ENCODE measurements around the gene FBXL16. TPM values are rescaled to one million over a fixed set of nuclear protein-coding genes. Genes with fewer than 3 reads are reported as not detected.
A peak's percentile ranks its signal among the peaks of the same experiment; 100 is the strongest.

FBXL16 gene
- total and polyA plus RNA-seq, 8 donors, result 0.60 to 17.7 (median 2.3) TPM

- intact Hi-C loops (cut with DNase I), result no loop called here
- peak in 3 of 4 donors; percentile 24 to 72 (median 60) for ATAC-seq
- no peak for TF ChIP-seq CTCF (IDR thresholded peaks at IDR 0.05)
- peak in 2 of 6 donors; percentile 60 to 62 for DNase-seq
- H3K9me3 ChIP-seq, result no peaks in the 10 kb centered on the region
- FAIRE-seq, result no peak
- H3K27ac ChIP-seq, result no peak overlapping the region
- H3K27me3 ChIP-seq, result no peaks in the 10 kb centered on the region
- 24 to 27% methylated on average over 39 of the region's 39 CpGs for WGBS, 2 donors
- no peaks in the 10 kb centered on the region for H3K36me3 ChIP-seq
- no peak overlapping the region for H3K4me3 ChIP-seq
- no peaks in the 10 kb centered on the region for H3K4me1 ChIP-seq
These were observed 45.8 kb upstream of the FBXL16 start for GRCh38 chr16:751152-752006.

GRCh38 chr16:750485-750884, 44.9 kb upstream of the FBXL16 start:
- H3K27ac ChIP-seq, result no peak overlapping the region
- H3K9me3 ChIP-seq, result no peaks in the 10 kb centered on the region
- no peaks in the 10 kb centered on the region for H3K27me3 ChIP-seq
- no peak overlapping the region for H3K4me3 ChIP-seq
- no peak for FAIRE-seq
- no peaks in the 10 kb centered on the region for H3K36me3 ChIP-seq
- intact Hi-C loops (cut with DNase I), result no loop called here
- TF ChIP-seq CTCF (IDR thresholded peaks at IDR 0.05), result no peak
- ATAC-seq, result no peak
- DNase-seq, result no peak
- H3K4me1 ChIP-seq, result no peaks in the 10 kb centered on the region
- 48 to 53% methylated on average over 9 of the region's 9 CpGs for WGBS, 2 donors

DNA sequence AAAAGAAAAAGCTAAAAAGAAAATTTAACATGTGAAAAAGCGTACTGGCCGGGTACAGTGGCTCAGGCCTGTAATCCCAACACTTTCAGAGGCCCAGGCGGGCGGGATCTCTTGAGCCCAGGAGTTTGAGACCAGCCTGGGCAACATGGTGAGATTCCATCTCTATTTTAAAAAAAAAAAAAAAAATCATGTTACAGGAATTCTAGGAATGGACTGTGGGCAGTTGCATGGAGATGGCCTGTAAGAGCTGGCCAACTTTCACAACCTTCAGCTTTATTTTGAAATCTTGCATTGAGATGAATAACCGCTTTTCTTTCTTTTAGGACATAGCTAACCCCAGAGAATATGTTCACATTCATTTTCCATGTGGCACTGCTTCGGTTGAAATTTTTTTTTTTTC, 43.4 kb upstream of the FBXL16 start:
- WGBS, 2 donors, result 74 to 75% methylated on average over 6 of the region's 6 CpGs
- no peak for FAIRE-seq

GRCh38 chr16:747978-748746, 42.6 kb upstream of the FBXL16 start:
- DNase-seq, result peak in 1 of 6 donors; percentile 55
- no peak for ATAC-seq
- intact Hi-C loops (cut with DNase I), result no loop called here

More for the DNA sequence above, 43.4 kb upstream of the FBXL16 start:
- Histone ChIP-seq H3K4me3 (no peak overlapping the region), H3K27ac (no peak overlapping the region), H3K4me1 (no peaks in the 10 kb centered on the region), H3K36me3 (no peaks in the 10 kb centered on the region), H3K9me3 (no peaks in the 10 kb centered on the region), H3K27me3 (no peaks in the 10 kb centered on the region)
- TF ChIP-seq CTCF (IDR thresholded peaks at IDR 0.05), result no peak
- intact Hi-C loops (cut with DNase I), result no loop called here
- ATAC-seq (no peak), DNase-seq (no peak)

More at GRCh38 chr16:747978-748746, 42.6 kb upstream of the FBXL16 start:
- Histone ChIP-seq H3K27me3 (no peaks in the 10 kb centered on the region), H3K4me1 (no peaks in the 10 kb centered on the region), H3K4me3 (no peak overlapping the region), H3K9me3 (no peaks in the 10 kb centered on the region), H3K36me3 (no peaks in the 10 kb centered on the region), H3K27ac (no peak overlapping the region)
- 68 to 77% methylated on average over 39 of the region's 39 CpGs for WGBS, 2 donors
- no peak for TF ChIP-seq CTCF (IDR thresholded peaks at IDR 0.05)
- FAIRE-seq, result no peak
